HCT116 (cell line): Measurements from ENCODE around the gene LRRN4CL. TPM values are rescaled to one million over a fixed set of nuclear protein-coding genes. Genes with fewer than 3 reads are reported as not detected.
"Not testable (repeated sequence)": the region's sequence is repeated elsewhere in the genome, so short reads cannot be mapped to it uniquely, and the experiment has no call there.

Experiments
- ATAC-seq: fragments of 200-7000 bp; cut with Tn5 transposase; 2 replicates; pipeline ENCODE4 v1.9.1; 2020; ENCODE audit warnings: mild to moderate bottlenecking, moderate library complexity
- BruUV-seq: library from RNA; stranded (reverse); fragments of 400-500 nt; replicated peaks from 2 replicates; lab custom pipeline; 2021; lab: Mats Ljungman, UMichigan
- CTCF ChIA-PET: fragments of 300-600 bp; sonication (Branson Sonifier 250); formaldehyde crosslinking; loops from one replicate; lab custom pipeline; 2021; ENCODE audit warnings: antibody characterized with exemption; lab: Charles Lee
- POLR2A ChIA-PET: fragments of 300-600, 350-600 bp; sonication (Branson Sonifier 250); formaldehyde crosslinking; loops from one replicate; lab custom pipeline; 2021; ENCODE audit warnings: antibody characterized with exemption; lab: Charles Lee
- RAD21 ChIA-PET, 2 experiments: fragments of 300-600 bp; sonication (Branson Sonifier 250); formaldehyde crosslinking; loops; one replicate each; lab custom pipeline; 2023; ENCODE audit warnings: low total read pairs in 2 of 2; ENCODE audit not compliant: uncharacterized antibody in 2 of 2, unreplicated experiment in 2 of 2, low non-redundant PET in 1 of 2; lab: Charles Lee
- DNase-seq: peaks from one replicate; pipeline ENCODE4 v3.0.0-alpha.2; 2010; ENCODE audit warnings: low read depth, low spot score
- H2AFZ ChIP-seq: fragments of 200-600 bp; shearing (Covaris generic), sonication (generic); 2 replicates; pipeline ENCODE4 v1.6.1; 2017; ENCODE audit warnings: low read depth, mixed run types, mixed read lengths, antibody characterized with exemption, low read length; ENCODE audit not compliant: poor library complexity, severe bottlenecking
- H3K27ac ChIP-seq: 2 replicates; pipeline ENCODE4 v1.5.1; 2012; ENCODE audit warnings: low read depth, low read length
- H3K27me3 ChIP-seq: fragments of 200-600 bp; sonication (generic); 2 replicates; pipeline ENCODE4 v1.6.1; 2016; ENCODE audit warnings: mixed run types, low read length, mixed read lengths; ENCODE audit not compliant: insufficient read depth
- H3K36me3 ChIP-seq, 2 experiments: fragments of 200-500 bp in 1 of 2; fragments of 200-600 bp in 1 of 2; sonication (Bioruptor generic) in 1 of 2; sonication (generic) in 1 of 2; 2 replicates each; pipeline versions ENCODE4 v1.5.1 to v1.6.1; 2014 to 2016; ENCODE audit warnings: low read length in 2 of 2, inconsistent platforms in 1 of 2, mixed read lengths in 1 of 2, mixed run types in 1 of 2; ENCODE audit not compliant: insufficient read depth in 2 of 2, control insufficient read depth in 1 of 2
- H3K4me1 ChIP-seq, 2 experiments: fragments of 200-600 bp in 1 of 2; sonication (generic) in 1 of 2; 2 replicates each; pipeline versions ENCODE4 v1.5.1 to v1.6.1; 2012 to 2017; ENCODE audit warnings: low read length in 2 of 2, inconsistent platforms in 1 of 2, mild to moderate bottlenecking in 1 of 2, mixed read lengths in 1 of 2, mixed run types in 1 of 2, moderate library complexity in 1 of 2; ENCODE audit not compliant: insufficient read depth in 2 of 2, control insufficient read depth in 1 of 2
- H3K4me2 ChIP-seq: fragments of 200-600 bp; sonication (generic); 2 replicates; pipeline ENCODE4 v1.6.1; 2017; ENCODE audit warnings: mixed run types, low read length, mixed read lengths
- H3K4me3 ChIP-seq, 2 experiments: fragments of 200-600 bp in 1 of 2; sonication (generic) in 1 of 2; replicated peaks in 1 of 2; 2 replicates each; pipeline ENCODE4 v1.5.1; 2011 to 2016; ENCODE audit warnings: low read length in 2 of 2, control low read depth in 1 of 2, low read depth in 1 of 2, mild to moderate bottlenecking in 1 of 2, mixed read lengths in 1 of 2, mixed run types in 1 of 2
- H3K79me2 ChIP-seq: fragments of 200-600 bp; sonication (generic); 2 replicates; pipeline ENCODE4 v1.6.1; 2017; ENCODE audit warnings: mild to moderate bottlenecking, mixed run types, low read length, moderate library complexity, mixed read lengths; ENCODE audit not compliant: insufficient read depth
- H3K9ac ChIP-seq: fragments of 200-600 bp; sonication (generic); 2 replicates; pipeline ENCODE4 v1.6.1; 2016; ENCODE audit warnings: low read length, mixed read lengths
- H3K9me2 ChIP-seq: fragments of 200-600 bp; sonication (generic), shearing (Covaris generic); 2 replicates; pipeline ENCODE4 v1.6.1; 2017; ENCODE audit warnings: mixed run types, mild to moderate bottlenecking, moderate library complexity; ENCODE audit not compliant: insufficient read depth
- H3K9me3 ChIP-seq, 2 experiments: fragments of 200-500 bp in 1 of 2; fragments of 200-600 bp in 1 of 2; sonication (Bioruptor generic) in 1 of 2; sonication (generic) in 1 of 2; 2 replicates each; pipeline ENCODE4 v1.6.1; 2014 to 2017; ENCODE audit warnings: low read length in 2 of 2, mixed read lengths in 2 of 2, inconsistent platforms in 1 of 2, low read depth in 1 of 2, mild to moderate bottlenecking in 1 of 2, mixed run types in 1 of 2, moderate library complexity in 1 of 2; ENCODE audit not compliant: control insufficient read depth in 1 of 2, insufficient read depth in 1 of 2
- H4K20me1 ChIP-seq: fragments of 200-600 bp; sonication (generic), shearing (Covaris generic); 2 replicates; pipeline ENCODE4 v1.6.1; 2017; ENCODE audit warnings: mixed run types, mild to moderate bottlenecking, moderate library complexity; ENCODE audit not compliant: insufficient read depth
- CTCF ChIP-seq, 3 experiments: fragments of 200-600 bp in 1 of 3; sonication (generic) in 1 of 3; IDR thresholded peaks in 2 of 3; conservative IDR thresholded peaks in 1 of 3; 2 replicates each; pipeline ENCODE4 v1.5.1; 2012 to 2017; ENCODE audit warnings: low read depth in 2 of 3, low read length in 2 of 3, antibody characterized with exemption in 1 of 3, borderline replicate concordance in 1 of 3, control low read depth in 1 of 3, mild to moderate bottlenecking in 1 of 3, mixed read lengths in 1 of 3, mixed run types in 1 of 3, moderate library complexity in 1 of 3; ENCODE audit not compliant: insufficient read depth in 1 of 3
- EGR1 ChIP-seq: IDR thresholded peaks from 2 replicates; pipeline ENCODE4 v1.6.1; 2012; ENCODE audit warnings: low read depth
- intact Hi-C: fragments of 100-400 bp; cut with micrococcal nuclease; formaldehyde crosslinking; loops from 2 replicates; pipeline ENCODE4 v1.10.0; 2022
- total RNA-seq: library from RNA; stranded (reverse); gene quantifications from one replicate; pipeline ENCODE4 v1.2.1, GENCODE V29; 2021; ENCODE audit not compliant: unreplicated experiment

LRRN4CL gene
- total RNA-seq, 1 experiment from 2014 or later, result 0.71 TPM

- Histone ChIP-seq H2AFZ (no peak overlapping the region), H3K36me3 (peaks cover 6 to 11% of the 10 kb centered on the region in 2 experiments; a peak in 3 of 4 replicates), H3K4me2 (0 out of 2 replicates have a peak overlapping the region, but pooled peaks have one; percentile 95), H3K4me1 (peaks cover 32 to 58% of the 10 kb centered on the region in 2 experiments), H3K9me3 (no peaks in the 10 kb centered on the region), H3K9ac (no peak overlapping the region), H3K27me3 (no peaks in the 10 kb centered on the region), H3K4me3 (no peak overlapping the region), H3K27ac (no peak overlapping the region; the same call in 1 of the 2 replicates), H4K20me1 (no peaks in the 10 kb centered on the region), H3K9me2 (no peaks in the 10 kb centered on the region), H3K79me2 (peaks cover 66% of the 10 kb centered on the region)
- intact Hi-C loops, result loop anchor here (10.0 kb wide), 1 partner anchor 88 kb away; the partner anchor contains the start of gene POLR2G
- RAD21 ChIA-PET, result no interaction called here
- no peak for ATAC-seq
- BruUV-seq, result no TSS peak
- POLR2A ChIA-PET, result interaction anchor here (0.9 to 3.9 kb wide), 4 partner anchors 12 to 85 kb away, joined by 3 to 21 read pairs (median 5); partner anchors contain the start of genes C11orf98, CSKMT, HNRNPUL2 and TUT1
- TF ChIP-seq CTCF (IDR thresholded peaks at IDR 0.05 in 2 of 3, conservative IDR thresholded peaks at IDR 0.05 in 1 of 3; ENCODE audit: borderline replicate concordance in 1 of 3, insufficient read depth in 1 of 3, low read depth in 2 of 3, low read length in 2 of 3) (0 out of 6 replicates have a peak, but pooled peaks of 1 of the 3 experiments have one; percentile 14), EGR1 (no peak)
- DNase-seq, result no peak
- CTCF ChIA-PET, result no interaction called here
Observed at GRCh38 chr11:62676698-62677097, 12.6 kb downstream of the LRRN4CL start.

GRCh38 chr11:62675415-62675814 lies 13.9 kb downstream of the LRRN4CL start:
- H2AFZ ChIP-seq, ATAC-seq, BruUV-seq, CTCF ChIA-PET, RAD21 ChIA-PET, H3K4me3 ChIP-seq, H3K27ac ChIP-seq, H3K4me2 ChIP-seq, H4K20me1 ChIP-seq, DNase-seq, H3K27me3 ChIP-seq, H3K9me2 ChIP-seq, H3K9ac ChIP-seq, H3K9me3 ChIP-seq: not testable (repeated sequence)
- intact Hi-C loops, result loop anchor here (10.0 kb wide), 1 partner anchor 89 kb away; the partner anchor contains the start of gene POLR2G
- peaks cover 6 to 11% of the 10 kb centered on the region in 2 experiments; a peak in 3 of 4 replicates for H3K36me3 ChIP-seq
- POLR2A ChIA-PET, result interaction anchor here (1.4 to 3.9 kb wide), 3 partner anchors 10 to 86 kb away, joined by 3 to 21 read pairs (median 6); partner anchors contain the start of genes C11orf98, CSKMT, POLR2G and TUT1
- peaks cover 33 to 54% of the 10 kb centered on the region in 2 experiments for H3K4me1 ChIP-seq
- H3K79me2 ChIP-seq, result peaks cover 78% of the 10 kb centered on the region
